Activated CD8-positive, alpha-beta memory T cell treated with anti-CD3 and anti-CD28 coated beads, Interleukin-2, amount 50 U/mL, for 1 hour (primary cell): Measurements from ENCODE around the gene CCDC77.
"Not testable (repeated sequence)": the region's sequence is repeated elsewhere in the genome, so short reads cannot be mapped to it uniquely, and the experiment has no call there.

ENCODE experiments used
- DNase-seq: peaks from one replicate; pipeline ENCODE4 v3.0.0-alpha.2; 2020; ENCODE audit errors: extremely low read depth

Gene CCDC77

DNA sequence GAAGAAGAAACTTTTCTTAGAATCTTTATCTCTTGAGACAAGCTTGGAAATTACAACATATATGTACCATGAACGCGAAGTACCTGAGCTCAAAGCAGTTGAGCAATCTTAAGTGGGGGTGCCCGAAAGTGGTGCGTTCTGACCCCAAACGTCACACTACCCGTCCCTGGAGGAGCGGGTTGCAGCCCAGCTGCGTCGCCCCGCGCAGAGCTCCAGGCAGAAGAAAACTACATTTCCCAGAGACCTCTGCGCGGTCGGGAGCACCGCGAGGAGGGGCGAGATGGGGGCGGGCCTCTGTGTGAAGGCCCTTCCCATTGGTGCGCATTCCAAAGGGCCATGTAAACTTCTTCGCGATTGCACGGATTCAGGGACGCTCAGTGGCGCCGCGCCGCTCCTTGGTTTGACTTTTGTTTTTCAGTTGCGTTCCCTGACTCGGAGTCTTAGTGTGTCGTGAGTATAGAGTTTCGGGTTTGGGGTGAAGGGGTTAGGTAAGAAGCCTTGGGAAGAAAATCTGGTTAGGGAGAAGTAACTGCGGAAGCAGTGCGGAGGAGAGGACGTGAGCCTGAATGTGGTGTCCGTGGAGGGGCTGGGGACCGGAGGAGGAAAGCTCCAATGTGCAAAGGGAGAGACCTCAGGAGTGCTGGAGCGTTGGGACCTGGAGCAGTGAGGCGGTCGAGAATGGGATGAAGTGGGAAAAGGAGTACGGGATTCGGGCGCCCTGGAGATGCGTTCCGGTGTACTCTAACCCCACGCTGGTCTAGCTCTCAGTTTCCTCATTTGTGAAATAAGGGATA, at the start of gene CCDC77:
Gene CCDC77 (plus strand): TSS at position 410 of the 794 bp plus-strand sequence. CDS start 7,740 bp downstream, outside the sequence.
- DNase-seq: peak; percentile 77

DNA sequence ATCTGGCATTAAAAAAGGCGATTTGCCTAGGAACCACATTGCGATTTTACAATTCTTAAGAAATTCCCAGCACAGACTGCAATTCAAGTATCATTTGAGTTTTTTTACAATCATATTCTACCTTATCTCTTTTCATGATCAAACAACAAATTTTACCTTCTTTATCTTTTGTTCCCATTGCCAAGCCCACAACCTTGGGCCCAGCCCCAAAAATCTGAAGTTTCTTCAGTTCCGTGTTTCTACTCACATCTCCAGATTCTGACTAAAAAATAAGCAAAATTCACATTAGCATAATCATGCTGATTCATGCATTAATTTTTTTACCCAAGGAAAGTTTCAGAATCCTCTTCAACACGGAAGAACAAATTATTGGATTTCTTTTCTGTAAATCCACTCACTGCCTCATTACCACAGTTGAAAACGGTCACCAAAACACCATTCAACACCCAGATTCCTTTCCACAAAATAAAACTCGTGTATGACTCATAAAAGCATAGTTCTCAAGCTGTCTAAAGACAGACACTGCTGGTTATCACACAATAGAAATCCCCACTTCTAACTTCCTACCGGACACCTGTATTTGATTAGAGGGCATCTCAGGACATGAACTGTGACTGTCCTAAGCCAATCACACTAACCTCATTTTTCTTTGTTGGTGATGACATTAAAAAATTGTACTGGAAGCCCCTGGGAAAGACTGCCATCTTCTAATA, 45.0 kb upstream of the CCDC77 start:
- no peak for DNase-seq

DNA sequence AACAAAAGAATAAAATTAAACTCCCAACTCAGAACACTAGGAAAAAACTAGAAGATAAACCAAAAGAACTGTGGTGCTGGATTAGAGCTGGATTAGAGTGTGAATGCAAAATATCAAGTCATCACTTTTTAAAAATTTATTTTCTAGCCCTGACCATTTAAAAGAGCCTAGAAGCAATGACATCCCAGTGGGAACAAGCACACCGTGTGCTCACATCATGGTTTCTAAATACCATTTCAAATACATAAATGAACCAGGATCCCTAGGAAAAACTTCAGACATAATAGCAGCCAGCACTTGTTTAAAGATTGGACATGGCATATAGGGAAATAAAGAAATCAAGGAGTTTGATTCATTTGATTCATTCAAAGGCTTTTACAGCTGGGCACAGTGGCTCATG, 42.4 kb upstream of the CCDC77 start:
- no peak for DNase-seq

DNA sequence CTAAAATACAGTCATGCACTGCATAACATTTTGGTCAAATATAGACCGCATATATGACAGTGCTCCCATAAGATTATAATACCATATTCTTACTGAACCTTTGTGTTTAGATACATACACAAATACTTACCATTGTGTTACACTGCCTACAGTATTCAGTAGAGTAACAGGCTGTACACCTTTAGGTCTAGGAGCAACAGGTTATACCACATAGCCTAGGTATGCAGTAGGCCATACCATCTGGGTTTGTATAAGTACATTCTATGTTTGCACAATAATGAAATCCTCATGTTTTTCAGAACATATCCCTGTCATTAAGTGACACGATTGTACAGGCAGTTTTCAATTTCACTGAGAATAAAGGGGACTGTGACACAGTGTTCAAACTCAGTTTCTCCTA, 34.6 kb upstream of the CCDC77 start:
- DNase-seq: no peak

DNA sequence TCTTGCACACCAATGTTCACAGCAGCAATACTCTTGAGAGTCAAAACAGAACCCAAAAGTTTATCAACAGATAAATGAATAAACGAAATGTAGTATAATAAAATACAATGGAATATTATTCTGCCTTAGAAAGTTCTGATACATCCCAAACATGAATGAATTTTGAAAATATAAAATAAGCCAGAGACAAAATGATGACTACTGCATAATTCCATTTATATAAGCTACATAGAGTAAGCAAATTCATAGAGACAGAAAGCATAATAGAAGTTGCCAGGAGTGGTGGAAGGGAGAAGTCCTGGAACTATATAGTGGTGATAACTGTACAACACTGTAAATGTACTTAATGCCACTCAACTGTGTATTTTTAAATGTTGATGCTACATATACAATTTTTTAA, 33.5 kb upstream of the CCDC77 start:
- no peak for DNase-seq

DNA sequence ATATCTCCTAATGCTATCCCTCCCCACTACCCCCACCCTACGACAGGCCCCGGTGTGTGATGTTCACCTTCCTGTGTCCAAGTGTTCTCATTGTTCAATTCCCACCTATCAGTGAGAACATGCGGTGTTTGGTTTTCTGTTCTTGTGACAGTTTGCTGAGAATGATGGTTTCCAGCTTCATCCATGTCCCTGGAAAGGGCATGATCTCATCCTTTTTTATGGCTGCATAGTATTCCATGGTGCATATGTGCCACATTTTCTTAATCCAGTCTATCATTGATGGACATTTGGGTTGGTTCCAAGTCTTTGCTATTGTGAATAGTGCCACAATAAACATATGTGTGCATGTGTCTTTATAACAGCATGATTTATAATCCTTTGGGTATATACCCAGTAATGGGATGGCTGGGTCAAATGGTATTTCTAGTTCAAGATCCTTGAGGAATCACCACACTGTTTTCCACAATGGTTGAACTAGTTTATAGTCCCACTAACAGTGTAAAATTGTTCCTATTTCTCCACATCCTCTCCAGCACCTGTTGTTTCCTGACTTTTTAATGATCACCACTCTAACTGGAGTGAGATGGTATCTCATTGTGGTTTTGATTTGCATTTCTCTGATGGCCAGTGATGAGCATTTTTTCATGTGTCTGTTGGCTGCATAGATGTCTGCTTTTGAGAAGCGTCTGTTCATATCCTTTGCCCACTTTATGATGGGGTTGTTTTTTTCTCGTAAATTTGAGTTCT, 30.5 kb upstream of the CCDC77 start:
- not testable (repeated sequence) for DNase-seq

DNA sequence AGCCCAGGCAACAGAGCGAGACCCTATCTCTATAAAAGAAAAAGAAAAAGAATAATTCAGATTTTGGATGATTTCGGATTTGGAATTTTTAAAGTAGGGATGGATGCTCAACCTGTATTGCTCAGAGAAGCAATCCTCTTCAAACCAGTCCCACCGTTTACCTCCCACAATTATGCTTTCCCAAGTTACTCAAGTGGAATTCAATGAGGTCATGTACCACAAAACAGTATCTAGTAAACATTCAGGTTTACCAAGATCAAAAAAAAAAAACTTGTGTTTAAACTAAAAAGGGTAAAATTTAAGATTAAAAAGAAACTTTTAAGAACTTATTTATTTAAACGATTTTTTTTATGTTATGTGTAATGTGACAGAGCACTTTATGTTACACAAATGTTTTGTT, 14.8 kb upstream of the CCDC77 start:
- DNase-seq: no peak

DNA sequence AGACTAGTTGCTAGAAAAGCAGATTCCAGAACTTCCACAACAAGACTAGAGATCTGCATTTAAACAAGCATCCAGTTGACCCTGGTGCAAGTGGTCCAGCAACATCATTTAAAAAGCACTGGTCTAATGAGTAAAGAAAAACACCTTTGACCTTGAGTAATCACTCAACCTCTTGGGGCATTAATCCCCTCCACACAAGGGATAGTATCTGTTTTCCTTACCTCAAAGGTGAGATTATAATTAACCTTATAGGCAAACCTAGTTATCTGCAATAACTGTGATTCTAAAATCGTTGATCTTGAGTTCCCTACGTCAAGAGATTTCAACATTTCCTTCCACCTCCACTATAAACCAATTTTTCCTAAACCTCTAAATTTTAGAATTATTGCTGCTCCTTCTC, 13.4 kb upstream of the CCDC77 start:
- DNase-seq: no peak

DNA sequence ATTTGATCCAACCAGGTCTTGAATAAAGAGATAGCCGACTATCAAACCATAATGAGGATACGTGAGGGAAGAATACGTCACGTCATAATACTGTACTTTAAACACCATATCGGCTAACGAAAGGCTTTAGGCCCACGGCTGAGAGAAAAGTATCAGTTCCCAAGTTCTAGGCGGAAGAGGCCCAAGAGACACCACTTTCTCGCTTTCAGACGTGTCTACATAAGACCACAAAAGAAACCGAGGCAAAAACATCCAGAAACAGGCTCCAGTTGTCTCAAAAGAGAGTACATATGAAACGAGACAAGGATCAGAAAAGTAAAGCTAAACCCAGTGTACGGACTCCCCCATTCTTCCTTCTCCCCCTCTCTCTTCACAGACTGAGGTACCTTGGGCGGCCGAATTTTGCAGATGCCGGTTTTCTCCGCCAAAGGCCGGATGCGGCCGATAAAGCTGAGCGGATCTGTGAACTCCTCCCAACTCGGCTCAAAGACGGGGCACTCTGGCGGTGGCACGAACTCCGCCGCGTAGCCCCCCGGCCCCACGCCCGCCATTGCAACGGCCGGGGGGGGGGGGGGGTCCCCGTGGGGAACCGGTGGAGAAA, 12.8 kb upstream of the CCDC77 start:
- no peak for DNase-seq

DNA sequence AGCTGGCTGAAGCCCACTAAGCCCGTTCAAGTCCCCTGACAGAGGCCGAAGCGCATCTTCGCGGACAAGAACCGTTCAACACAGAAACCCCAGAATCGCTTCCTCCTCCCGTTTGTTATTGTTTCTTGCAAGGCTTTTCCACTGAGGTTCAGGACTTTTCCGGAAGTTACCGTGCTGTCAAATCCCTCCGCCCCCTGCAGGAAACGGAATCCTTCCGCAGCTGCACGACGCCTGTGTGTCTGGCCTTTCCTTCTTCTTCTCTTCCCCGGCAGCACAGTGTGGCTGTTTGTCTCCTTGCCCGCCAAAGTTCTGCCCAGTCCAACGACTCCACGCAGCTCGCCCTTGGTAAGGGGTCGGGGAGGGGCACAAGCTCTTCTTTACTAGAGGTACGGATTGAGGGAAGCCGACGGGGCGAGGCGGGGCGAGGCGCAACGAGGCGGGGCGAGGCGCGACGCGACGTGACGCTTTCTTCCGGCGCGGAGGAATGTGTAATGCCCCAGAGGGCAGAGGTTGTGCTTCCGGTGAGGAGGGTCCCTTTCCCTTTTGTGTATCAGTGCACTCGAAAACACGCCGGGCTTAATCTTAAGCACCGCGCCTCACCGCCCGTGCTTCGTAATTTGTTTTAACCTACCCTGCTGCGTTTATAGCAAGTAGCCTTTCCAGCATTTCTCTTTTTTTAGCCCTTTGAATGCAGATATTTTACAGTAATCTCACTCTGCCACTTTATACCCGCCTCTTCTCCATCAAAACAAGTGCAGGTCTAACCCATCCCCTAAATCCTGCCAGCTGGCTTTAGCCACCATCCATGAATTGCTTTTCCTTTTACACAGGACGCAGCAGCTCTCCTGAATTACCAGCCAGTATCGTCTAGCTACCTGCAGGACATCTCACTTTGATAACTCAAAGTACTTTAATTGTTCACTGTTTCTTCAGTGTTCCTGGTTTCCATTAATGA, 12.0 kb upstream of the CCDC77 start, which contains the start of gene KDM5A:
Gene KDM5A (minus strand): TSS at position 179 of the 955 bp plus-strand sequence. CDS start 229 bp downstream, outside the sequence.
- DNase-seq: peak; percentile 76

DNA sequence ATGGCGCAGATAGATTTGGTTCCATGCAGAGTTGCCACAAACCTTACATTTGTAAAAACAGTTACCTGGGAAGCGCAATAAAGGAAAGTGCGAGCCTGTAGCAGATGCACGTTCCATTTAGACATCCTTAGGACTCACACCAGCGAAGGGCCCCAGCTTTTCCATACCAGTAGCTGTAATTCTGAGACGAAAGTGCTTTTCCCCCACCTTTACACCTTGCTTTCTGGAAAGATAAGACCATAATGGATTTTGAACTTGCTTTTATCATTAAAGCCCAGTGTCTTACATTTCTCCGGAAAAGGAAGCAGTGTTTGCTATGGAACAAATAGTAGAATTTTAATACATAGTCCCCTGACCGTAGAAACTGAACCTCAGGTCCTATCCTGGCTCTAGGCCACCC, 616 bp upstream of the CCDC77 start:
- DNase-seq: no peak

DNA sequence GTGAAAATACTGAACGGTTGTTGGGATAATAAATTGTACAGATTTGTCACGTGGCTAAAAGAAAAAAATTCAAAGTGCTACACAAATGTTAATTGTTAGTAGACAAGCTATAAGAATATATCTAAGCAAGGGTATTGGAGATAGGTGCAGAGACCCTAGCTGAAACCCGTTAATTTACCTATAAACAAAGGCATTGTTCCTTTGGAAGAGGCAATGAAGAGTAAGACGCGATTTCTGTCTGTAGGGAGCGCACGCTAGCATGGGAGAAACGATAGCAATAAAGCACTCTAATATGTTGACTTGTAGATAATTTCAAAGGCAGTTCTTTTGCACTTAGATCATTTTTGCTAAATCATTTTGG, 565 bp downstream of the CCDC77 start:
- no peak for DNase-seq

DNA sequence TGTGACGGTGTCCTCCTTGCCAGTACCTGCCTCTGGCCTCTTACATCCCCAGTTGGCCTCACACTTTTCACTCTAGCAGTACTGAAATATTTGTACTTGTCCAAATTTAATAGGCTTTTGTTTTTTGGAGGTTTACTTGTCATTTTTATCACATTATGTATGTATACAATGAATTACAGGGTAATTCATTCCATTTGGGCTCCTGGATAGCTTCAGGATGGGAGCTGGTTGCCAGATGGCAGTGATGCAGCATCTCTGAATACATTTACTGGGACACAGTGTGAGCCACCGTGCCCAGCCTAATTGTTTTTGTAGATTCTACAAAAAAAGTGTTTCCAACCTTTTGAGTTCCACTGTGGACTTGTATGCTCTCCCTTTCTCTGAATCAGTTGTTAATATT, 13.4 kb downstream of the CCDC77 start:
- DNase-seq: no peak

DNA sequence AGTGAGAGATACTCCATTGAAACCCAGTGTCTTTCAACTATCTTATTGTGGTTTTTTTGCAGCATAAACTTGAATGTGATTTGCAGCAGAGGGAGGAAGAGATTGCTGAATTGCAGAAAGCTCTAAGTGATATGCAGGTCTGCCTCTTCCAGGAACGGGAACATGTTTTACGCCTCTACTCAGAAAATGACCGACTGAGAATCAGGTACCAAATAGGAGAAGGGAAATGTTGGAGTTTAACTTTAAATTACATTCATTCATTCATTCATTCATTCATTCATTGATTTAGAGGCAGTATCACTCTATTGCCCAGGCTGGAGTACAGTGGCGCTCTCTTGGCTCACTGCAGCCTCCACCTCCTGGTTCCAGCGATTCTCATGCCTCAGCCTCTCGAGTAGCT, 17.0 kb downstream of the CCDC77 start:
- DNase-seq: no peak

DNA sequence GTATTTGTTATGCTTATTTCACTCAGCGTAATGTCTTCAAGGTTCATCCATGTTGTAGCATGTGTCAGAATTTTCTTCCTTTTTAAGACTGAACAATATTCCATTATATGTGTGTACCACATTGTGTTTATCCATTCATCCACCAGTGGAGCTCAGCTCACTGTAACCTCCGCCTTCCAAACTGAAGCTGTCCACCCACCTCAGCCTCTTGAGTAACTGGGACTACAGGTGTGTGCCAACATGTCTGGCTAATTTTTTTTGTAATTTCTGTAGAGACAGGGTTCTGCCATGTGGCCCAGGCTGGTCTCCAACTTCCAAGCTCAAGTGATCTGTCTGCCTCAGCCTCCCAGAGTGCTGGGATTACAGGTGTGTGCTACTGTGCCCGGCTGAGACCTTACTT, 21.1 kb downstream of the CCDC77 start:
- no peak for DNase-seq

DNA sequence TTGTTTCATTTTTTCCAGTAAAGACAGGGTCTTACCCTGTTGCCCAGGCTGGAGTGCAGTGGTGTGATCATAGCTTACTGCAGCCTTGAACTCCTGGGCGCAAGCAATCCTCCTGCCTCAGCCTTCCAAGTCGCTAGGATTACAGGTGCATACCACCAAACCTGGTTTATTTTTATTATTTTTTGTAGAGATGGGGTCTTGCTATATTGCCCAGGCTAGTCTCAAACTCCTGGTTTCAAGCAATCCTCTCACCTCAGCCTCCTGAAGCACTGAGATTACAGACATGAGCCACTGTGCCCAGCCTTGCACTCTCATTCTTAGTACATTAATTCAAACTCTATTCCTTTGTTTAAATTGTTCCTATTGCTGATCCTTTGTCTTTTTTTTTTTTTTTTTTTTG, 34.3 kb downstream of the CCDC77 start:
- DNase-seq: not testable (repeated sequence)

DNA sequence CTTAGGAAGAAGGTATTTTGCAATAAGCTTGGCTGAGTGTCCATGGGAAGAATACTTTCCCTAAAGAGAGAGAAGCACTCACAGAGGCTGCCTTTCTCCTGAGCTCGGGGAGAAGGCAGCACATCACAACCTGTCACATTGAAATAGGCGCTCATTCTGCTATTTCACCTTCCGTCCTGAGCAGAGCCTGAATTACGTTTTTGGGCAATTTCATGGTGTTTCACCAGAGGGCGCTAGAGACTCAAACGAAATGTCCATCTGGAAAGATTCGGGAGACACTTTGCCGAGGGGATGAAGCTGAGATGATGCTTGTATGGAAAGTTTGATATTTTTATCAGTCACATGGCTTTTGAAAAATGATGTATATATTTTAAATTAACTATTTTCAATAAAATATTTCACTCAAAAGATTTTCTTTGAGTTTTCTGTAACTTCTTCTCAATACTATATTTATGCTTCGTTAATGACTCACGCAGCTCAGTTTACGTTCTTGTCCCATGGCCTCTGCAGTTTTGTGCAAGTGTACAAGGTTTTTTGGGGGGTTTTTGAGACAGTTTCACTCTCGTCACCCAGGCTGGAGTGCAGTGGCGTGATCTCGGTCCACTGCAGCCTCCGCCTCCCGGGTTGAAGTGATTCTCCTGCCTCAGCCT, 40.9 kb downstream of the CCDC77 start:
- no peak for DNase-seq

DNA sequence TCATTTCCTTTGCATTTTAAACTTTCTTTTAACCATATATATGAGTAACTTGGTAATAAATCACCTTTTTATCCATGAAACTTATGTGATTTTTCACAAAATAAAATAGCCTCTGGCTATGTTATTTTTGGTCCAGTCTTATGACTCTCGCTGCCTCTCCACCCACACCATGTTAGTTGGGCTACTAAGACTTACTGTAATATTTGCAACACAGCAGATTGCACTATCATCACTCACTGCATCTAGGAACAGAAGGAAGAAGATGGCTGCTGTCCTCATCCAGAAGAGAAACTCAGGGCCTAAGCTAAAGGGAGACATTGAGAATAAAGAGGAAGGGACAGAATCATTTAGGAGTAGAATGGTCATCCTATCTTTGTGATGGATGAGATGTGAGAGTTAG, 45.7 kb downstream of the CCDC77 start:
- no peak for DNase-seq

DNA sequence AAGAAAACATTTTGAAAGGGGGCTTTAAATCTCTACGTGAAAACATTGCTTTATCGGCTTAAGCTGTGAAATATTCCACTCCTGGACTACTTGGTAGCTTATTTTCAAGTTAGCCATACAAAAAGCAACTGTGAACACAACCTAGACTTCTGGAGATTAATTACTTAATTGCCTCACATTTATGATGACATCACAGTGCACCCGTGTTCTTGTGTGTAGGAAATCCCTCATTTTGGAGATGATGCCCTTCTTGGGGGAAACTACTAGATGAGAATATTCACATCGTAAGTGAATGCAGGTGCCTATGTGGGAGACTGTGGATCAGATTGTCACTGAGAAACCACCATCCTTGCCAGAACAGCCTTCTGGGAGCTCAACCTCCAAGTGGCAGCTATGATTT, 47.8 kb downstream of the CCDC77 start:
- DNase-seq: no peak

DNA sequence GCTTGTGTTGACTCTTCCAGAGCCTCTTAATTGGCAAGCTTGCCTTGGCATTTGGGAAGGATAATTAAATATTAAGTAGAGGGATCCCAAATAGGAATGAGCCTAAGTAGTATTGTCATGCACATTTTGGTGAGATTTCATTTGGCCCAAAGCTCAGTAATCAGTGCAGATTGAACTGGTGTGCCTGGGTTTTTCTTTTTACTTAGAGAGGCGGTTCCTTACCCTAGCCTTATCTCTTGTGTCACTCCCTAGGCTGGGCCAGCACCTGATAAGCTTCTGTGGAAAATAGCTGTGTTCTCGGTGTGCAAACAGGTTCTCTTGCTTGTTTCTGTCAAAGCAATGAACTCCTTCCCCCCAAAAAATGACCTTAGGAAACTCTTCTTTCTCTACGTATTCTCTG, 49.0 kb downstream of the CCDC77 start:
- no peak for DNase-seq
